ENCODE results near the gene LRRC3. TPM values are rescaled to one million over a fixed set of nuclear protein-coding genes. Genes with fewer than 3 reads are reported as not detected.

LRRC3 gene
- total RNA-seq, 3 donors from 2014 or later (not counting 1 experiment from before 2014, with no cell fraction given): 0.36 to 0.50 (median 0.38) TPM

- peaks cover 0 to 7% of the 10 kb centered on the region in 2 donors for H3K27me3 Mint-ChIP-seq (ENCODE audit: low read depth in 2 of 2)
- Histone ChIP-seq H3K36me3 (ENCODE audit: control insufficient read depth, insufficient read depth, low read length) (no peaks in the 10 kb centered on the region), H3K9me3 (ENCODE audit: control insufficient read depth, insufficient read depth, low read length) (no peaks in the 10 kb centered on the region), H3K27me3 (ENCODE audit: control insufficient read depth, insufficient read depth, low read length) (no peaks in the 10 kb centered on the region), H3K4me1 (ENCODE audit: control insufficient read depth, insufficient read depth, low read length) (peaks cover 10% of the 10 kb centered on the region), H3K27ac (ENCODE audit: low read length) (no peak overlapping the region), H3K4me3 (ENCODE audit: low read length) (no peak overlapping the region)
- WGBS (ENCODE audit: insufficient coverage): 72% methylated on average over 14 of the region's 14 CpGs
- no peak overlapping the region for H3K27ac Mint-ChIP-seq
- TF ChIP-seq CTCF (IDR thresholded peaks at IDR 0.05): no peak
- no peaks in the 10 kb centered on the region for H3K36me3 Mint-ChIP-seq
- intact Hi-C loops (cut with micrococcal nuclease): no loop called here
- ATAC-seq (no peak), DNase-seq (no peak)
- H3K4me3 Mint-ChIP-seq: no peak overlapping the region
- no peaks in the 10 kb centered on the region for H3K4me1 Mint-ChIP-seq
- H3K9me3 Mint-ChIP-seq: no peaks in the 10 kb centered on the region
These were observed 4.6 kb downstream of the LRRC3 start for GRCh38 chr21:44459712-44460440.

GRCh38 chr21:44460441-44460755 lies 5.1 kb downstream of the LRRC3 start:
- H3K36me3 Mint-ChIP-seq: no peaks in the 10 kb centered on the region
- no peak overlapping the region for H3K4me3 ChIP-seq (ENCODE audit: low read length)
- H3K27ac ChIP-seq (ENCODE audit: low read length): no peak overlapping the region
- H3K4me1 ChIP-seq (ENCODE audit: control insufficient read depth, insufficient read depth, low read length): peaks cover 7% of the 10 kb centered on the region
- H3K4me3 Mint-ChIP-seq: no peak overlapping the region
- H3K4me1 Mint-ChIP-seq: no peaks in the 10 kb centered on the region
- 90% methylated on average over 8 of the region's 8 CpGs for WGBS (ENCODE audit: insufficient coverage)
- ATAC-seq (no peak), DNase-seq (no peak)
- peaks cover 0 to 7% of the 10 kb centered on the region in 2 donors for H3K27me3 Mint-ChIP-seq (ENCODE audit: low read depth in 2 of 2)
- TF ChIP-seq CTCF (IDR thresholded peaks at IDR 0.05): no peak
- H3K9me3 ChIP-seq (ENCODE audit: control insufficient read depth, insufficient read depth, low read length): no peaks in the 10 kb centered on the region
- intact Hi-C loops (cut with micrococcal nuclease): no loop called here
- H3K27ac Mint-ChIP-seq: no peak overlapping the region
- no peaks in the 10 kb centered on the region for H3K36me3 ChIP-seq (ENCODE audit: control insufficient read depth, insufficient read depth, low read length)
- no peaks in the 10 kb centered on the region for H3K9me3 Mint-ChIP-seq
- no peaks in the 10 kb centered on the region for H3K27me3 ChIP-seq (ENCODE audit: control insufficient read depth, insufficient read depth, low read length)

GRCh38 chr21:44461005-44461404 lies 5.7 kb downstream of the LRRC3 start:
- H3K4me3 ChIP-seq (ENCODE audit: low read length): no peak overlapping the region
- 93% methylated on average over 8 of the region's 8 CpGs for WGBS (ENCODE audit: insufficient coverage)
- intact Hi-C loops (cut with micrococcal nuclease): no loop called here
- H3K4me1 ChIP-seq (ENCODE audit: control insufficient read depth, insufficient read depth, low read length): peaks cover 4% of the 10 kb centered on the region
- Mint-ChIP-seq H3K4me1 (no peaks in the 10 kb centered on the region), H3K27me3 (ENCODE audit: low read depth in 2 of 2) (peaks cover 0 to 7% of the 10 kb centered on the region in 2 donors), H3K27ac (no peak overlapping the region), H3K4me3 (no peak overlapping the region), H3K9me3 (no peaks in the 10 kb centered on the region), H3K36me3 (no peaks in the 10 kb centered on the region)
- DNase-seq (no peak), ATAC-seq (no peak)
- H3K36me3 ChIP-seq (ENCODE audit: control insufficient read depth, insufficient read depth, low read length): no peaks in the 10 kb centered on the region
- TF ChIP-seq CTCF (IDR thresholded peaks at IDR 0.05): no peak
- H3K9me3 ChIP-seq (ENCODE audit: control insufficient read depth, insufficient read depth, low read length): no peaks in the 10 kb centered on the region
- H3K27ac ChIP-seq (ENCODE audit: low read length): no peak overlapping the region
- no peaks in the 10 kb centered on the region for H3K27me3 ChIP-seq (ENCODE audit: control insufficient read depth, insufficient read depth, low read length)

GRCh38 chr21:44461464-44462001 lies 6.2 kb downstream of the LRRC3 start:
- TF ChIP-seq CTCF (IDR thresholded peaks at IDR 0.05): no peak

More at GRCh38 chr21:44461464-44462001, 6.2 kb downstream of the LRRC3 start:
- no peaks in the 10 kb centered on the region for H3K27me3 ChIP-seq (ENCODE audit: control insufficient read depth, insufficient read depth, low read length)
- Mint-ChIP-seq H3K9me3 (no peaks in the 10 kb centered on the region), H3K4me3 (no peak overlapping the region), H3K36me3 (no peaks in the 10 kb centered on the region), H3K27ac (no peak overlapping the region), H3K4me1 (no peaks in the 10 kb centered on the region), H3K27me3 (ENCODE audit: low read depth in 2 of 2) (peaks cover 0 to 5% of the 10 kb centered on the region in 2 donors)
- H3K4me3 ChIP-seq (ENCODE audit: low read length): no peak overlapping the region
- no peaks in the 10 kb centered on the region for H3K4me1 ChIP-seq (ENCODE audit: control insufficient read depth, insufficient read depth, low read length)
- H3K36me3 ChIP-seq (ENCODE audit: control insufficient read depth, insufficient read depth, low read length): no peaks in the 10 kb centered on the region
- 95% methylated on average over 15 of the region's 15 CpGs for WGBS (ENCODE audit: insufficient coverage)
- no peaks in the 10 kb centered on the region for H3K9me3 ChIP-seq (ENCODE audit: control insufficient read depth, insufficient read depth, low read length)
- ATAC-seq (no peak), DNase-seq (no peak)
- H3K27ac ChIP-seq (ENCODE audit: low read length): no peak overlapping the region
- intact Hi-C loops (cut with micrococcal nuclease): no loop called here

All from natural killer cell (primary cell).